HFF-Myc (cell line): ENCODE measurements around the gene SNTN.

Experiments used
- DNase-seq: peaks from one replicate; pipeline ENCODE4 v3.0.0-alpha.2; 2011; ENCODE audit warnings: low read depth; ENCODE audit errors: extremely low read depth
- H3K4me3 ChIP-seq: replicated peaks from 2 replicates; pipeline ENCODE4 v1.5.1; 2011; ENCODE audit warnings: low read depth, mild to moderate bottlenecking, control low read depth, low read length
- TF ChIP-seq, protein P1 (sequence below): IDR thresholded peaks from 2 replicates; pipeline ENCODE4 v1.5.1; 2012; ENCODE audit warnings: mild to moderate bottlenecking, low read depth, low read length, control low read depth; ENCODE audit errors: missing control alignments

The SNTN gene

GRCh38 chr3:63709576-63709975 lies 57.1 kb downstream of the SNTN start:
- TF ChIP-seq, protein P1, sequence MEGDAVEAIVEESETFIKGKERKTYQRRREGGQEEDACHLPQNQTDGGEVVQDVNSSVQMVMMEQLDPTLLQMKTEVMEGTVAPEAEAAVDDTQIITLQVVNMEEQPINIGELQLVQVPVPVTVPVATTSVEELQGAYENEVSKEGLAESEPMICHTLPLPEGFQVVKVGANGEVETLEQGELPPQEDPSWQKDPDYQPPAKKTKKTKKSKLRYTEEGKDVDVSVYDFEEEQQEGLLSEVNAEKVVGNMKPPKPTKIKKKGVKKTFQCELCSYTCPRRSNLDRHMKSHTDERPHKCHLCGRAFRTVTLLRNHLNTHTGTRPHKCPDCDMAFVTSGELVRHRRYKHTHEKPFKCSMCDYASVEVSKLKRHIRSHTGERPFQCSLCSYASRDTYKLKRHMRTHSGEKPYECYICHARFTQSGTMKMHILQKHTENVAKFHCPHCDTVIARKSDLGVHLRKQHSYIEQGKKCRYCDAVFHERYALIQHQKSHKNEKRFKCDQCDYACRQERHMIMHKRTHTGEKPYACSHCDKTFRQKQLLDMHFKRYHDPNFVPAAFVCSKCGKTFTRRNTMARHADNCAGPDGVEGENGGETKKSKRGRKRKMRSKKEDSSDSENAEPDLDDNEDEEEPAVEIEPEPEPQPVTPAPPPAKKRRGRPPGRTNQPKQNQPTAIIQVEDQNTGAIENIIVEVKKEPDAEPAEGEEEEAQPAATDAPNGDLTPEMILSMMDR = no peak
- no peak for DNase-seq

More at GRCh38 chr3:63709576-63709975, 57.1 kb downstream of the SNTN start:
- H3K4me3 ChIP-seq = no peak overlapping the region
